Esophagus squamous epithelium (tissue), 4 donors: ENCODE data around the gene ARHGEF12.

Source experiments
- POLR2A ChIP-seq, 4 donors: fragments of 450-650 bp; IDR thresholded peaks; one replicate each; pipeline ENCODE4 v1.6.1; 2017; ENCODE audit warnings: antibody characterized with exemption in 4 of 4, mild to moderate bottlenecking in 4 of 4, moderate library complexity in 3 of 4
- TF ChIP-seq, protein P1 (sequence below), 6 experiments: fragments of 450-650 bp in 4 of 6; fragments of 200-600 bp in 2 of 6; sonication (generic) in 2 of 6; IDR thresholded peaks; one replicate each; pipeline ENCODE4 v1.5.1; 2016 to 2019; ENCODE audit warnings: antibody characterized with exemption in 6 of 6, mild to moderate bottlenecking in 4 of 6, moderate library complexity in 4 of 6

GRCh38 chr11:120354779-120355178, 18.6 kb downstream of the ARHGEF12 start:
- TF ChIP-seq, protein P1, sequence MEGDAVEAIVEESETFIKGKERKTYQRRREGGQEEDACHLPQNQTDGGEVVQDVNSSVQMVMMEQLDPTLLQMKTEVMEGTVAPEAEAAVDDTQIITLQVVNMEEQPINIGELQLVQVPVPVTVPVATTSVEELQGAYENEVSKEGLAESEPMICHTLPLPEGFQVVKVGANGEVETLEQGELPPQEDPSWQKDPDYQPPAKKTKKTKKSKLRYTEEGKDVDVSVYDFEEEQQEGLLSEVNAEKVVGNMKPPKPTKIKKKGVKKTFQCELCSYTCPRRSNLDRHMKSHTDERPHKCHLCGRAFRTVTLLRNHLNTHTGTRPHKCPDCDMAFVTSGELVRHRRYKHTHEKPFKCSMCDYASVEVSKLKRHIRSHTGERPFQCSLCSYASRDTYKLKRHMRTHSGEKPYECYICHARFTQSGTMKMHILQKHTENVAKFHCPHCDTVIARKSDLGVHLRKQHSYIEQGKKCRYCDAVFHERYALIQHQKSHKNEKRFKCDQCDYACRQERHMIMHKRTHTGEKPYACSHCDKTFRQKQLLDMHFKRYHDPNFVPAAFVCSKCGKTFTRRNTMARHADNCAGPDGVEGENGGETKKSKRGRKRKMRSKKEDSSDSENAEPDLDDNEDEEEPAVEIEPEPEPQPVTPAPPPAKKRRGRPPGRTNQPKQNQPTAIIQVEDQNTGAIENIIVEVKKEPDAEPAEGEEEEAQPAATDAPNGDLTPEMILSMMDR (IDR thresholded peaks at IDR 0.05) = no peak
- TF ChIP-seq POLR2A (IDR thresholded peaks at IDR 0.05) = no peak
